GM18505 (cell line): Measurements from ENCODE around the gene SNCAIP.

Experiments used
- ATAC-seq: cut with Tn5 transposase; IDR thresholded peaks from one replicate; pipeline ENCODE4 v1.9.1; 2021; ENCODE audit not compliant: unreplicated experiment
- POLR2A ChIP-seq: IDR thresholded peaks from 4 replicates; pipeline ENCODE4 v1.6.1; 2011; ENCODE audit warnings: borderline replicate concordance; ENCODE audit not compliant: insufficient read depth, insufficient read length; ENCODE audit errors: extremely low read depth

SNCAIP gene

DNA sequence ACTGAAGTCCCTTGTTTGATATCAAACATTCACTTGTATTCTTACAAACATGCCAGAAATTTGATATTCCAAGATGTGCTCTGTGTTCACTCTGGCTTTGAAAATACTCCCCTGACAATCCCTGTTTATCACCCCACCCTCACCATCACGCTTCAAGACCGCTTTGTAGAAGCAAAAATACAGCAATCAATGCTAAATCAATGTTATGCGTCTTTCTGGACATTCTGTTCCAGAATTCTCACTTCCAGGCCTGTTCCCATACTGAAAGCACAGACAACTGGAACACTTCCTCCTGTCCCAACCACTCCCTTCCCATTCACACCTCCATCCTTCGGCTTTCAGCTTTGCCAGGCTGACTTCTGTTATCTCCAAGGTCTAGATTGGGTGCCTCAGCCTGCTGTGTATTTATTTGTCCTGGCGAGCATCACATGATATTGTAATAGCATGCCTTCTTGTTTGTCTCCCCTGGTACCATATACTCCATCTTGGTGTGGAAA, 72.8 kb downstream of the SNCAIP start:
- ATAC-seq: no peak
- no peak for TF ChIP-seq POLR2A

DNA sequence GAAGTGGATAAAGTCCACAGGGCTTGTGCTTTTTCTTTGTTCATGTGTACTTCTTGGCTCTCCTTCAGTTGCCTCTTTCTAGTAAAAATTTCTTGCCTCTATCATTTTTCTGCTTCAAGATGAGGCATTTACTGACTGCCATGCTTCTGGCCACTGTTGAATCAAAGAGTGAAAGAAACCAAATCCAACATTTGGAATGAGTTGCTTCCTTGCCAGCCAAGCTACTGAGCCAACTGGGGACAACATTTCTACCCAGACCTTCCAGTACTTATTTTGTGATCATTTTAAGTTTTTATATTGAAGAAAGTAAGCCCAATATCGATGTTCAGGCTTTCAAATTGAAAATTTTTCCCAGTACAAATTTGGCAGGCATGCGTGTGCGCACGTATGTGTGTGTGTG, 73.2 kb downstream of the SNCAIP start:
- TF ChIP-seq POLR2A: no peak
- ATAC-seq: no peak

DNA sequence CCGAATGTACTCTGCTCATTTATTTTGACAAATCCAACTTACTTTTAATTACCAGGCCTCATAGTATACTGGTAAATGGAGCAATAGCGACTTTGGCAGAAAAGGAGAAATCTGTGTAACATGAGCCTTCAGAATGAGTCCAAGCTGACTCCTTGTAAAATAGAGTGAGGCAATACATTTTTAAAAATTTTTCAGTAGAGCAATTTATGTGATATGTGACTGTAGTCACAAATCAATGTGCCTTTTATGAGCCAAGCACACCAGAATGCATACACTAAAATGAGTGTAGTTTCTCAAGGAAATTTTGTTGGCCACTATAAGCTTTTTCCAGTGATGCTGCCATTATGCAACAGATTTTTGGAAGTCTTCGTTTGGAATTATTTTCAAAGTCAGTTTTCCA, 73.8 kb downstream of the SNCAIP start:
- TF ChIP-seq POLR2A: no peak
- ATAC-seq: no peak

DNA sequence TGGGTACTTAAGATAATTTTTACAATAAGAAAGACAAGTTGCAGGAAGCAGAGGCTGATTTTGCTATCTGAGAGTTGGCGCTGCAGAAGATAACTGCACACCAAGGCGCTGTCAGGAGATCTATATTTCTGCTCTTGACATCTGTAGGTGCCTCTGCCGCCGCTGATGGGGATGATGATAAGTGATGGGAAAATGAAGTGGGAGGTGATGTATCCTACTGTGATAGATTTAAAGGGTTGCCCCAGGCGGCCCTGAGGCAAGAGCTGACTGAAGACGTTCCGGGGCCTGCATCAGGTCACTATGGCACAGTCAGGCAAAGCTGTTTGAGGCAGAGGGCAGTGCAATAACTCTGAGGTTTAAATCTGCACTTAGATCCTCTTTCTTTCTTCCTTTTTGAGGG, 78.1 kb downstream of the SNCAIP start:
- TF ChIP-seq POLR2A: no peak
- ATAC-seq: no peak

DNA sequence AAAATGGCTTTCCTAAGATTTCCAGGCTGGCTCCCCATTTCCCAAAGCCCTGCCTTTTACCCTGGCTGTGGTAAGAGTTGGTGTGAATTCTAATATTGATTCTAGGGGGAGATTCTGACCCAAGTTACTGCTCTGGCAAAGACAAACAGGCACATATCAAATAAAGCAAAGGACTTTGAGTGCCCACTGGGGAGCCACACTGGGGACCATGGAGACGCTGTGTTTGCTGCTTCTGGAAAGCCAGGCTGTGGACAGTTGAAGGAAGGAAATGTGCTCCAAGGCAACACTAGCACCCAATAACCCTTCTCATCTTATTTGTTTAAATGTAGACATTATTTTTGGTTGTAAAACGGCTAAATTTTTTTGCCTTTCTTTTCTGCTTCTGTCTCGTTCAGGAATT, 78.7 kb downstream of the SNCAIP start:
- TF ChIP-seq POLR2A: no peak
- no peak for ATAC-seq

DNA sequence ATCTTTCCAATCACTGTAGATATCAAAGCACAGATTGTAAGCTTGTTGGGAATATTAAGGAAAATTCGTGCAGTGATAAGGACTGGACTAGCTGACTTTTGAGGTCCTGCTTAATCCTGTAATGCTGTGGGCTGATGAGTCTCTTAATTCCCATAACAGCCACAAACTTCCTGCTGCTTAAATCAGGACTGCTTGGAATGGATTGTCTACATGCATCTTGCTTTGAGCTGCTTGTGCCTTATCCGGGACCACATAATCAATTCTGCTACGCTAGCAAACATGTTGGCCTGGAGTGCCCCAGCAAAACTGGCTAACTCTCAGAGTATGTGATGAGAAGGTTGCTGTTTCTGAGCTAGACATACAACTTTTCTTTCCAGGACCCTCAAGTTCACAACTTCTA, 79.6 kb downstream of the SNCAIP start:
- no peak for TF ChIP-seq POLR2A
- no peak for ATAC-seq

DNA sequence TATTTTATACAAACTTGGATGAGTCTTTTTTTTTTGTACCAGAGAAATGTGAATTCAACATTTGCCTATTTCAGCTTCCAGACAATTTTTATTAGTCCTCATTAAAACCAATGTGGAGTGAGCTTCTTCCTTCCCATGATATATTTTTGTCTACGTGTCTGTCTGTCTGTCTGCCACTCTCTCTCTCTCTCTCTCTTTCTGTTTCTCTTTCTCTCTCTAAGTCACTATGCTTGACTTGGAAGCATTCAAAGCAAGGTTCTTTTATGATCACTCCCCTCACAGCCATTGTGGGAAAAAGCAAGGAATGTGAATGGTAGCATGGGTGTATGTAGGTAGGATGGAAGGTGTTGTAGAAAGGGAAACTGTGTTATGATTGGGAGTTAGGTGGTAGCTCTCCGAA, 80.2 kb downstream of the SNCAIP start:
- TF ChIP-seq POLR2A: no peak
- no peak for ATAC-seq

DNA sequence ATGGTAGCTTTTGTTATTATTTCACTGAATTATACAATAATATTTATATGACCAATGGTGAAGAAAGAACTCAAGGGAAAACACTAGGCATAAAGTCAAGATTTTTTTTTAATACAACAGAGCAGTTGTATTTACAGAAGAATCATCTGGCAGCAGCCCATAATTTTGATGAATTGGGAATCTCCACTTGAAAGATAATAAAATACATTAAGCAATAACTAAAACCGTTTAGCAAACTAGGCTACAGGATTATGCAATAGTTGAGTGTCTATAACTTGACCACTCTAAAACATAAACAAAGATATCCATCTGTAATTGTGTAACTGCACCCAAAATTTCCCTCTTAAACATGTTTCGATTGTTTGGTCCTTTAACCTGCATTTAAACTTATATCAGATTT, 80.8 kb downstream of the SNCAIP start:
- no peak for ATAC-seq
- no peak for TF ChIP-seq POLR2A

DNA sequence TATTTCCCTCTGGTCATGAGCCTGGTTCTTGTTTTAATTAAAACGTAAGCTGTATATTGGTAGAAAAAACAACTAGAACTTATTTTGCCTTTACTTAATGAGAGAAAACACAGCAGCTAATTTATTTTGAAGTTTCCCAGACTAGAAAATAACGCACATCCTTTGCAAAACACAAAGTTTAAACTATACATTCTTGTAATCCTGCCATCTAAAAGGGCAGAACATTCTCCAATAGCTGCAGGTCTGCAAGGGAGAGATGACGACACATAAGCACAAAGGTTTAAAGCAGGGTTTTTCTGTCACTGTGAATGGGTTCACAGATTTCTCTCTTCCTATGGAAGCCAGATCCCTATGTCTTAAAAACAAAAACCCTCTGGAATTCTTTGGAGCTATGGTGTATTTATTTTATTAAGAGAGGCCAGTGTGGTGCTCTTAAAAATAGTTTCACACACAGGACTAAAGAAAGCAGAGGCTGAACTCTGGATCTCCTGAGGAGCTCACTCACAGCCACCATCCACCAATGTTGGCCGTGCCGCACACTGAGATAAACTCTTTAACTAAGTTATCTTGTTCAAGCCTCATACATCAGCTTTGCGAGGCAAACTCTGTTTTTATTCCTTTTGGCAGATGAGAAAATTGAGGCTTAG, 82.4 kb downstream of the SNCAIP start:
- ATAC-seq: no peak
- no peak for TF ChIP-seq POLR2A

DNA sequence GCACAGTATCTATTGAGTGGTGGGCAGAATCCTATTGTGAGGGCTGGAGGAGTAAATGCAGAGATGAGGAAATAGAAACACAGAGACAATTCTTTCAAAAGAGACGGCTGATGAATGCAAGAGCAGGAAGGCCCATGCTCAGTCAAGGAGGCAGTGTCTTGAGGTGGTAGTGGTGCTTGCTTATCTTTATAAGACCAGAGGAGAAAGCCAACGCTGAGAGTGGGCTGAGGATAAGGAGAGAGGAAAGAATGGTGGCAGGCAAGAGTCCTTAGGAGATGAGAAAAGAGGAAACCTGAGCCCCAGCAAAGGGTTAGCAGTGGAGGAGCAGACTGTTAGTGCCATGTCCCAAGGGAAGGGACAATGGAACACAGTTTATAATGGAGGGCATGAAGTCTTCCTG, 86.0 kb downstream of the SNCAIP start:
- no peak for TF ChIP-seq POLR2A
- ATAC-seq: no peak

DNA sequence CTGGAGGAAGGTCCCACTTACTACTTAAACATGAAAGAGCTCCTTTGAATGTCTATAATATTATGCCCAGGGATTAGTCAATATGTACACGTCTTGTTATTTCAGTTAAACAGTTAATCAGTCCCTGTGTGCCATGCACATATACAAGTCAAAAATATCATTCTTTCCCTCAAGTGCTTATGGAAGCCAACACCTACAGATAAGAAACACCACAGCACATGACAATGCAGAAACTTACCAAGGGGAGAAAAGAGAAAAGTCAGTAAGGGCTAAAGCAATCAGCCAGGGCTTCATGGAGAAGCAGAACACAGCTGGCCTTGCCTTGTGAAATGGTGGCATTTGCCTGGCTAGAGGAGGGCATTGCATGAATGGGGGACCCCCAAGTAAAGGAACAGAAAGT, 88.3 kb downstream of the SNCAIP start:
- ATAC-seq: no peak
- no peak for TF ChIP-seq POLR2A

DNA sequence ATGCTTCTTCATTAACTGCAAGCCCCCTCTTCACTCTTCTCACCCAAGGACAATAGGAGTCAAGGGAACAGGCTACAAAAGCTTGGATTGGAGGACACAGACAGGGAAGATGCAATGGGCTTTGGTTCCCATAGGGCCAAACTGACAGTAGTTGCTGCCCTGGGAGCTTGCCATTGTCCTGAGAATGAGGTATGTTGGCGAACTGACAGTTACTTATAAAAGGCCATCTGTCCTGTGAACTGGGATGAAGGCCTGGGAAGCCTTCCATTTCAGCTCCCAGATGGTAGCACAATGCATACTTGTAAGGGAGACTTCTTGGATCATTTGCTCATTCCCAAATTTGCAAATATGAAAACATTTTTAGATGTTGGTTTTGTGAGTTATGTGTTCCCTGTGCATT, 88.9 kb downstream of the SNCAIP start:
- no peak for ATAC-seq
- no peak for TF ChIP-seq POLR2A

DNA sequence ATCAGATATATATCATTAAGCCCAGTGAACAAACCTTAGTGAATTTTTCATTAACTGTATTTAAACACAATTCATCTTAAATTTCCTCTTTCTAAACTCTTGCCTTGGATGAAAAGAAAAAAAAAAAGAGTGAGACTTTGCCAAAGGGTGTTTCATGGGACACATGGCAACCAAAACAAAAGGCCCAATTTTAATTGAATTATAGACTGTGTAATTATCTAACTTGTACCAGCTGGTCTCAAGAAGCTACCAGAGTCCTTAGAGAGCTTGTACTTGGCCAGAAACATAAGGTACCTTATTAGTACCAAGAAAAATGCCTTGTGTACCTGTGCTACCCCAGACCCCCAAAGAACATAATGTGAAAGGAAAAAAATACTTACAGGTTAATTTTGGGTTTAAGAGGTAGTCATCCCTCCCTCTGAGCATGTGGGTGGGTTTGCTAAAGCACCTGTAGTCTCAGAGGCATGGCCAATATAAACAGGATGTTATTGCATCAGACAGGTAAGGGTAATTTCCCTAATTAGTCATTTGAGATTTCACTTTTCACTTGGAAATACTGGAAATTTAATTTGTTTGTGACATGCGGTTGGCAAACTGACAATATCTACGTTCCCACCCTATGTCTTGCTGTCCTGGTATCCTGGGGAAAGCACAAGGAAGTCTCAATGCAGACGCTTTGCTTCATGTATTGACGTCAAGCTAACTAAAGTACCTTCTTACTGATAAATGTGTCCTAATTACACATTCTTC, 90.1 kb downstream of the SNCAIP start:
- no peak for ATAC-seq
- TF ChIP-seq POLR2A: no peak

DNA sequence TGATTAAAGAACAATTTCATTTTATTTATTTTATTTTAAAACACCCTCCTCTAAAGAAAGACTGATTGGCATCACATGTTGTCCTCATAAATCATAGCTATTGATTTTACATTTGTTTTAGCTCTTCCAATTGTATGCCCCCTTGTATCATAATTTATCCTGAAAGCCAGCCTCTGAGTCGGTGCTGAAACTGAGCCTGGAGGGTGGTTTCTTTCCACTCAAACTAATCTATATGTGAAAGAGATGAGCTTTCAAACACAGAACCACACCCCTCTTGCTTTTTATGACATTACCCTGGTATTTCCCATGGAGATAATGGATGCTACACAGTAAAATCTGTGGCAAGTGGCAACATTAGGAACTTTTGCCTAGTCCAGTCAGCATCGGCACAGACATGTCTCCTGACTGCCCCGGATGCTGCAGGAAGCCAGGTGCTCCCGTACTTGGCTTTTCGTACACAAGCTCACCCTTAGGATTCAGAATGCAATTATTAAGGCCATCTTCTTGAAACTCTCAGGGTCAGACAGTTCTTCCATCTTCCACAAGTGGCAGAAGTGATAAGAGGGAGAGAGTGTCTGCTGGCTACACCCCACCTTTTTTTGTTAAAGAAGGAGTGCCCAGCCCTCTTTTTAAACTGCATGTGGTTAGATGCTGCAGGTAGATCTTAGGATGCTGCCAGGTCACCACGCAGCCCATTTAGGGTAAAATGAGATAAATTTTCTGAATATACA, 91.1 kb downstream of the SNCAIP start:
- ATAC-seq: no peak
- TF ChIP-seq POLR2A: no peak
